Activated CD8-positive, alpha-beta memory T cell treated with anti-CD3 and anti-CD28 coated beads, Interleukin-2, amount 10 ng/mL, durations not matched to agents 7 days and 5 days (primary cell): ENCODE data around the gene BOC. TPM values are rescaled to one million over a fixed set of nuclear protein-coding genes. Genes with fewer than 3 reads are reported as not detected.

Source experiments
- ATAC-seq: fragments of 150-1000 bp; cut with Tn5 transposase; one replicate; pipeline ENCODE4 v1.10.0; 2021; ENCODE audit warnings: moderate library complexity
- CTCF ChIA-PET: fragments of 350-600 bp; sonication (Branson Sonifier 250); formaldehyde crosslinking; loops from one replicate; lab custom pipeline; 2021; ENCODE audit warnings: antibody characterized with exemption; lab: Charles Lee
- DNase-seq: peaks from one replicate; pipeline ENCODE4 v3.0.0-alpha.2; 2020
- H3K27ac Mint-ChIP-seq: one replicate; pipeline ENCODE4 v1.8.0; 2021; ENCODE audit warnings: mild to moderate bottlenecking, mixed read lengths
- H3K27me3 Mint-ChIP-seq: one replicate; pipeline ENCODE4 v1.8.0; 2021; ENCODE audit warnings: mixed read lengths
- H3K36me3 Mint-ChIP-seq: one replicate; pipeline ENCODE4 v1.8.0; 2021; ENCODE audit warnings: mild to moderate bottlenecking, mixed read lengths
- H3K4me1 Mint-ChIP-seq: one replicate; pipeline ENCODE4 v1.8.0; 2021; ENCODE audit warnings: mixed read lengths
- H3K4me3 Mint-ChIP-seq: one replicate; pipeline ENCODE4 v1.8.0; 2021; ENCODE audit warnings: mild to moderate bottlenecking, moderate library complexity, mixed read lengths
- H3K9me3 Mint-ChIP-seq: one replicate; pipeline ENCODE4 v1.8.0; 2022; ENCODE audit warnings: low read depth, mixed read lengths
- total RNA-seq, 2 experiments: library from RNA; stranded (reverse); gene quantifications; one replicate each; pipeline ENCODE4 v1.2.3, GENCODE V29; 2021

Gene BOC
- total RNA-seq, 2 experiments from 2014 or later: not detected

GRCh38 chr3:113312416-113312815 lies 101.1 kb downstream of the BOC start:
- Mint-ChIP-seq H3K9me3 (peaks cover 16% of the 10 kb centered on the region), H3K27me3 (no peaks in the 10 kb centered on the region), H3K36me3 (peaks cover 29% of the 10 kb centered on the region), H3K4me3 (no peak overlapping the region), H3K27ac (no peak overlapping the region), H3K4me1 (no peaks in the 10 kb centered on the region)
- DNase-seq: no peak
- ATAC-seq: no peak
- CTCF ChIA-PET: no interaction called here

- H3K4me1 Mint-ChIP-seq: no peaks in the 10 kb centered on the region
- peaks cover 28% of the 10 kb centered on the region for H3K36me3 Mint-ChIP-seq
- no peak overlapping the region for H3K27ac Mint-ChIP-seq
- DNase-seq: no peak
- no peak overlapping the region for H3K4me3 Mint-ChIP-seq
- ATAC-seq: no peak
- CTCF ChIA-PET: no interaction called here
- peaks cover 16% of the 10 kb centered on the region for H3K9me3 Mint-ChIP-seq
- no peaks in the 10 kb centered on the region for H3K27me3 Mint-ChIP-seq
Observed at GRCh38 chr3:113314923-113315322, 103.6 kb downstream of the BOC start.

- no peak for ATAC-seq
- no peak overlapping the region for H3K4me3 Mint-ChIP-seq
Observed at GRCh38 chr3:113329757-113330156, 118.4 kb downstream of the BOC start.

GRCh38 chr3:113330742-113331141 lies 119.4 kb downstream of the BOC start:
- no peaks in the 10 kb centered on the region for H3K9me3 Mint-ChIP-seq
- H3K36me3 Mint-ChIP-seq: peaks cover 2% of the 10 kb centered on the region
- no peaks in the 10 kb centered on the region for H3K4me1 Mint-ChIP-seq
- no peaks in the 10 kb centered on the region for H3K27me3 Mint-ChIP-seq
- ATAC-seq: no peak
- CTCF ChIA-PET: no interaction called here
- no peak overlapping the region for H3K27ac Mint-ChIP-seq
- no peak for DNase-seq
- H3K4me3 Mint-ChIP-seq: no peak overlapping the region

More at GRCh38 chr3:113329757-113330156, 118.4 kb downstream of the BOC start:
- no peak for DNase-seq
- H3K9me3 Mint-ChIP-seq: no peaks in the 10 kb centered on the region
- CTCF ChIA-PET: interaction anchor here (1.0 kb wide), 1 partner anchor 41 kb away, joined by 3 read pairs; no protein-coding TSS in a partner anchor
- H3K27ac Mint-ChIP-seq: no peak overlapping the region
- no peaks in the 10 kb centered on the region for H3K4me1 Mint-ChIP-seq
- H3K27me3 Mint-ChIP-seq: no peaks in the 10 kb centered on the region
- peaks cover 3% of the 10 kb centered on the region for H3K36me3 Mint-ChIP-seq

GRCh38 chr3:113331187-113331586 lies 119.8 kb downstream of the BOC start:
- CTCF ChIA-PET: no interaction called here
- no peak overlapping the region for H3K27ac Mint-ChIP-seq
- ATAC-seq: no peak

More at GRCh38 chr3:113331187-113331586, 119.8 kb downstream of the BOC start:
- no peak for DNase-seq
- Mint-ChIP-seq H3K27me3 (no peaks in the 10 kb centered on the region), H3K9me3 (no peaks in the 10 kb centered on the region), H3K4me3 (no peak overlapping the region), H3K36me3 (peaks cover 1% of the 10 kb centered on the region), H3K4me1 (no peaks in the 10 kb centered on the region)

Other genes with a start within 250 kb of the BOC start
- gene CD200R1, start 236.5 kb upstream of the BOC start, total RNA-seq: 10 to 100 TPM in 1 of 2 experiments, 1 to 10 TPM in 1; 9.5 to 11.7 TPM
- 10 to 100 TPM; 24.6 to 25.3 TPM for gene GTPBP8, start 220.6 kb upstream of the BOC start, total RNA-seq
- gene CFAP44, start 229.9 kb downstream of the BOC start, total RNA-seq: 1 to 10 TPM; 3.4 TPM